ENCODE measurements around the gene POMC.
"Not testable (repeated sequence)": the region's sequence is repeated elsewhere in the genome, so short reads cannot be mapped to it uniquely, and the experiment has no call there.

The POMC gene

GRCh38 chr2:25176541-25177181, 8.3 kb upstream of the POMC start:
- DNase-seq (ENCODE audit: low spot score): no peak

- DNase-seq (ENCODE audit: low spot score): no peak
These were observed 7.8 kb upstream of the POMC start for GRCh38 chr2:25176138-25176537.

GRCh38 chr2:25174192-25174861, 5.9 kb upstream of the POMC start:
- no peak for DNase-seq (ENCODE audit: low spot score)

GRCh38 chr2:25173719-25174118, 5.3 kb upstream of the POMC start:
- DNase-seq (ENCODE audit: low spot score): no peak

GRCh38 chr2:25170888-25171287, 2.5 kb upstream of the POMC start:
- no peak for DNase-seq (ENCODE audit: low spot score)

- no peak for DNase-seq (ENCODE audit: low spot score)
These were observed 692 bp upstream of the POMC start for GRCh38 chr2:25169073-25169470.

- no peak for DNase-seq (ENCODE audit: low spot score)
These were observed 2.1 kb downstream of the POMC start for GRCh38 chr2:25165992-25166875.

- DNase-seq (ENCODE audit: low spot score): no peak
These were observed 3.8 kb downstream of the POMC start for GRCh38 chr2:25164561-25164960.

GRCh38 chr2:25162061-25162460, 6.3 kb downstream of the POMC start:
- not testable (repeated sequence) for DNase-seq (ENCODE audit: low spot score)

GRCh38 chr2:25161055-25161781, 7.2 kb downstream of the POMC start:
- DNase-seq (ENCODE audit: low spot score): peak; percentile 21

GRCh38 chr2:25160376-25160775, 8.0 kb downstream of the POMC start:
- DNase-seq (ENCODE audit: low spot score): no peak

- DNase-seq (ENCODE audit: low spot score): no peak
These were observed 8.4 kb downstream of the POMC start for GRCh38 chr2:25159949-25160348.

- no peak for DNase-seq (ENCODE audit: low spot score)
These were observed 10.1 kb downstream of the POMC start for GRCh38 chr2:25158096-25158852.

GRCh38 chr2:25155401-25155800, 13.0 kb downstream of the POMC start:
- no peak for DNase-seq (ENCODE audit: low spot score)

- no peak for DNase-seq (ENCODE audit: low spot score)
These were observed 16.7 kb downstream of the POMC start for GRCh38 chr2:25151718-25152117.

- DNase-seq (ENCODE audit: low spot score): not testable (repeated sequence)
These were observed 17.4 kb downstream of the POMC start for GRCh38 chr2:25150993-25151392.

- DNase-seq (ENCODE audit: low spot score): no peak
These were observed 18.7 kb downstream of the POMC start for GRCh38 chr2:25149646-25150045.

- DNase-seq (ENCODE audit: low spot score): no peak
These were observed 21.5 kb downstream of the POMC start for GRCh38 chr2:25146896-25147295.

GRCh38 chr2:25145803-25146202, 22.6 kb downstream of the POMC start:
- no peak for DNase-seq (ENCODE audit: low spot score)

GRCh38 chr2:25141120-25141519, 27.3 kb downstream of the POMC start:
- no peak for DNase-seq (ENCODE audit: low spot score)

GRCh38 chr2:25140535-25140934, 27.8 kb downstream of the POMC start:
- DNase-seq (ENCODE audit: low spot score): not testable (repeated sequence)
